ENCODE results near the gene RNF217. TPM values are rescaled to one million over a fixed set of nuclear protein-coding genes. Genes with fewer than 3 reads are reported as not detected.

RNF217 gene
- total and polyA plus RNA-seq, 10 of the 15 experiments (the other 5 are each of a cell fraction or from before 2014, with no cell fraction given): under 0.01 to 11.7 (median 0.04) TPM; not detected in 3

DNA sequence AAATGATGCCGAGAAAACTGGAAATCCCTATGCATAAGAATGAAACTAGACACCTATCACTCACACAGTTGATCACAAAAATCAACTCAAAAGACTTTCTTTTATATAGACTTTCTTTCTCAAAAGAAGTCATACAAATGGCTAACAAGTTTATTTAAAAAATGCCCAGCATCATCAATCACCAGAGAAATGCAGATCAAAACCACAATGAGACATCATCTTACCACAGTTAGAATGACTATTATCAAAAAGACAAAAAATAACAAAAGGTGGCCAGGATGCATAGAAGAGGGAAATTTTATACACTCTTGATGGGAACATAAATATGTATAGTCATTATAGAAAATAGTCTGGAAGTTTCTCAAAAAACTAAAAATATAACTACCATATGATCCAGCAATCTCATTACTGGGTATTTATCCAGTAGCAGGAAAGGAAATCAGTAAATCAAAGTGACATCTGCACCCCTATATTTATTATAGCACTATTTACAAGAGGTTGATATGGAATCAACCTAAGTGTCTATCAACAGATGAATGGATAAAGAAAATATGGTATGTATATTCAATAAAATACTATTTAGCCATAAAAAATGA, 3.4 kb upstream of the RNF217 start:
- Histone ChIP-seq H3K27me3 (replicated peaks in 1 of 2; ENCODE audit: control insufficient read depth in 2 of 2, insufficient read depth in 2 of 2, low read length in 1 of 2) (peaks cover 3% of the 10 kb centered on the region in 2 experiments; a peak in 2 of 4 replicates), H3K79me2 (ENCODE audit: control insufficient read depth, insufficient read depth, low read length) (no peaks in the 10 kb centered on the region), H2AFZ (ENCODE audit: control insufficient read depth, low read depth, low read length) (no peak overlapping the region), H3K4me1 (ENCODE audit: control insufficient read depth, insufficient read depth, low read length) (no peaks in the 10 kb centered on the region), H3K36me3 (ENCODE audit: control insufficient read depth in 2 of 2, insufficient read depth in 2 of 2, low read length in 1 of 2) (no peaks in the 10 kb centered on the region), H3K9ac (ENCODE audit: control insufficient read depth, insufficient read depth, low read length) (no peak overlapping the region), H4K20me1 (ENCODE audit: control insufficient read depth, insufficient read depth) (no peaks in the 10 kb centered on the region), H3K27ac (ENCODE audit: control insufficient read depth, insufficient read depth) (no peak overlapping the region), H3K4me2 (ENCODE audit: control insufficient read depth, insufficient read depth) (no peak overlapping the region), H3K4me3 (no peak overlapping the region), H3K9me3 (replicated peaks; ENCODE audit: control insufficient read depth, insufficient read depth, low read length) (no peaks in the 10 kb centered on the region)
- TF ChIP-seq STAT3 (IDR thresholded peaks at IDR 0.05; ENCODE audit: low read depth, low read length): no peak
- TF ChIP-seq KDM1A (IDR thresholded peaks at IDR 0.05; ENCODE audit: borderline replicate concordance): no peak
- no peak for TF ChIP-seq MLLT1 (IDR thresholded peaks at IDR 0.05)
- TF ChIP-seq GATAD2B (conservative IDR thresholded peaks at IDR 0.05; ENCODE audit: low read depth): no peak
- TF ChIP-seq ZBED1 (IDR thresholded peaks at IDR 0.05; ENCODE audit: borderline replicate concordance): no peak
- 0 out of 2 replicates have a peak, but pooled peaks have one; percentile 19 for TF ChIP-seq BMI1 (IDR thresholded peaks at IDR 0.05; ENCODE audit: borderline replicate concordance)
- no peak for TF ChIP-seq BHLHE40 (IDR thresholded peaks at IDR 0.05; ENCODE audit: borderline replicate concordance in 1 of 2, low read depth in 2 of 2, low read length in 1 of 2)
- intact Hi-C loops (cut with micrococcal nuclease; ENCODE audit: unreplicated experiment) (no loop called here), in situ Hi-C loops (cut with MboI) (no loop called here)
- ChIA-PET RAD21 (ENCODE audit: unreplicated experiment) (no interaction called here), SMC1A (ENCODE audit: uncharacterized antibody, unreplicated experiment) (no interaction called here), POLR2A (no interaction called here), CTCF (no interaction called here)
- BruUV-seq (replicated peaks): no TSS peak
- ATAC-seq: no peak
- FAIRE-seq: no peak
- DNase-seq (ENCODE audit: low read depth, low spot score): no peak
- WGBS (ENCODE audit: insufficient coverage, insufficient replicate concordance, low lambda C conversion rate, missing lambda C conversion rate): 0% methylated on average over 1 of the region's 1 CpG
